ENCODE results near the gene CRYBB2. TPM values are rescaled to one million over a fixed set of nuclear protein-coding genes. Genes with fewer than 3 reads are reported as not detected.
"Not testable (repeated sequence)": the region's sequence is repeated elsewhere in the genome, so short reads cannot be mapped to it uniquely, and the experiment has no call there.

Gene CRYBB2
- total RNA-seq, 1 donor from 2014 or later: not detected

DNA sequence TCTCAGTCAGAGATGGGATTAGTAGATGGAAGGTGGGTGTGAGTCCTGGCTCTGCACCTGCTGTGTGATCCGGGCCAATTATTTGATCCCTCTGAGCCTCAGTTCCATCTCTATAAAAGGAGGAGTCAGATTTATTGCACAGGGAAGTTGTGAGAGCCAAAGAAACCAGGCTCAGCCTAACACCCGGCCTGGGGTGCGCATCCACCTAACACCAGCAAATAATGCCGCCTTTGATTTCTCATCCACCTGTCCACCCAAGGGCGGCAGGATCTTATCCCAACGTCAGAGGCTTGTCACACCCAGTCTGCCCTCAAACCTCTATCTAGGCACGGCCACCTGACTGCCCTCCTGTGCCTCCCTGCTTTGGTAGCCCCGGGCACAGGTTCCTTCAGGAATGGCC is 2.4 kb downstream of the CRYBB2 start:
- Histone ChIP-seq H3K4me1 (no peaks in the 10 kb centered on the region), H3K27me3 (no peaks in the 10 kb centered on the region), H3K4me3 (no peak overlapping the region), H3K36me3 (no peaks in the 10 kb centered on the region), H3K27ac (no peak overlapping the region), H3K9me3 (no peaks in the 10 kb centered on the region)
- no peak for TF ChIP-seq POLR2A (IDR thresholded peaks at IDR 0.05)
- DNase-seq (ENCODE audit: extremely low spot score in 2 of 2): no peak
- intact Hi-C loops (cut with DNase I): no loop called here

- DNase-seq (ENCODE audit: extremely low spot score in 2 of 2): no peak
- H3K27ac ChIP-seq: no peak overlapping the region
- no peaks in the 10 kb centered on the region for H3K4me1 ChIP-seq
- intact Hi-C loops (cut with DNase I): no loop called here
- no peaks in the 10 kb centered on the region for H3K27me3 ChIP-seq
- no peaks in the 10 kb centered on the region for H3K36me3 ChIP-seq
- no peak overlapping the region for H3K4me3 ChIP-seq
- H3K9me3 ChIP-seq: no peaks in the 10 kb centered on the region
- TF ChIP-seq, protein P1, sequence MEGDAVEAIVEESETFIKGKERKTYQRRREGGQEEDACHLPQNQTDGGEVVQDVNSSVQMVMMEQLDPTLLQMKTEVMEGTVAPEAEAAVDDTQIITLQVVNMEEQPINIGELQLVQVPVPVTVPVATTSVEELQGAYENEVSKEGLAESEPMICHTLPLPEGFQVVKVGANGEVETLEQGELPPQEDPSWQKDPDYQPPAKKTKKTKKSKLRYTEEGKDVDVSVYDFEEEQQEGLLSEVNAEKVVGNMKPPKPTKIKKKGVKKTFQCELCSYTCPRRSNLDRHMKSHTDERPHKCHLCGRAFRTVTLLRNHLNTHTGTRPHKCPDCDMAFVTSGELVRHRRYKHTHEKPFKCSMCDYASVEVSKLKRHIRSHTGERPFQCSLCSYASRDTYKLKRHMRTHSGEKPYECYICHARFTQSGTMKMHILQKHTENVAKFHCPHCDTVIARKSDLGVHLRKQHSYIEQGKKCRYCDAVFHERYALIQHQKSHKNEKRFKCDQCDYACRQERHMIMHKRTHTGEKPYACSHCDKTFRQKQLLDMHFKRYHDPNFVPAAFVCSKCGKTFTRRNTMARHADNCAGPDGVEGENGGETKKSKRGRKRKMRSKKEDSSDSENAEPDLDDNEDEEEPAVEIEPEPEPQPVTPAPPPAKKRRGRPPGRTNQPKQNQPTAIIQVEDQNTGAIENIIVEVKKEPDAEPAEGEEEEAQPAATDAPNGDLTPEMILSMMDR (IDR thresholded peaks at IDR 0.05): no peak
- TF ChIP-seq POLR2A (IDR thresholded peaks at IDR 0.05) (no peak), POLR2AphosphoS5 (IDR thresholded peaks at IDR 0.05; ENCODE audit: insufficient read depth in 1 of 2, low read depth in 1 of 2) (no peak)
Measured at GRCh38 chr22:25223269-25223850, 3.9 kb downstream of the CRYBB2 start.

DNA sequence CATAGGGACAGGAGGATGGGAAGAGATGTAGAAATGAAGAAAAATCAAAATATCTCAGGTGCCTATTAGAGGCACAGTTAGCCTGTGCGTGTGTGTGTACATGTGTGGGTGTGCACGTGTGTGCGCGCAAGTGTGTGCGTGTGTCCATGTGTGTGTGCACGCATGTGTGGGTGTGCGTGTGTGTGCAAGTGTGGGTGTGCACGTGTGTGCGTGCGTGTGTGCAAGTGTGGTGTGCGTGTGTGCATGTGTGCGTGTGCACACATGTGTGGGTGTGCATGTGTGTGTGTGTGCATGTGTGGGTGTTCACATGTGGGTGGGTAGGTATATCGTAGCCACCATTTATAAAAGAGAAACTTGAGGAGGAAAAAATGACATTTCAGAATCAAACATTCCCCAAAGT is 9.4 kb downstream of the CRYBB2 start:
- H3K9me3 ChIP-seq: no peaks in the 10 kb centered on the region
- no peak overlapping the region for H3K27ac ChIP-seq
- no peaks in the 10 kb centered on the region for H3K36me3 ChIP-seq
- H3K27me3 ChIP-seq: no peaks in the 10 kb centered on the region
- TF ChIP-seq POLR2A (IDR thresholded peaks at IDR 0.05): no peak
- no peak for TF ChIP-seq POLR2AphosphoS5 (IDR thresholded peaks at IDR 0.05; ENCODE audit: insufficient read depth in 1 of 2, low read depth in 1 of 2)
- TF ChIP-seq, protein P1 (IDR thresholded peaks at IDR 0.05): no peak
- no peak overlapping the region for H3K4me3 ChIP-seq
- intact Hi-C loops (cut with DNase I): no loop called here
- no peak for DNase-seq (ENCODE audit: extremely low spot score in 2 of 2)
- H3K4me1 ChIP-seq: no peaks in the 10 kb centered on the region

- H3K36me3 ChIP-seq; H3K4me3 ChIP-seq; intact Hi-C loops (cut with DNase I); H3K27ac ChIP-seq; H3K4me1 ChIP-seq; DNase-seq (ENCODE audit: extremely low spot score in 2 of 2); H3K9me3 ChIP-seq; H3K27me3 ChIP-seq: not testable (repeated sequence)
Measured at GRCh38 chr22:25230760-25231159, 11.3 kb downstream of the CRYBB2 start.

DNA sequence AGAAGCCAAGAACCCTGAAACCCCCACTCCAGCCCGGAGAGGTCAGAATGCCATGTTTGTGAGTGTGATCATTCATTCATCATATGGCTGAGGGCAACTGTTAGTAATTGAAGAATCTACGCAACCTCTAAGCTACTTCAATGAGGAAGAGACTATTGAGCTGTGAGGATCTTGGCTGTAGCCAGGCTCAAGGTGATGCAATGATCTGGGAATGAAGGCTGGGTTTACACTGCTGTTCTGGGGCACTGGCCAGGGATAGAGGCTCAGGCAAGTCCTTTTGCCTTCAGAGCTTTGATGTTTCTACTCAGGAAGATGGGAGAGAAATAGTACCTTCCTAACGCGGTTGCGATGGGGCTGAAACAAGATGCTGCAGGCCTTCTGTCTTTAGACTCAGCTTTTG is 12.9 kb downstream of the CRYBB2 start:
- TF ChIP-seq, protein P1 (IDR thresholded peaks at IDR 0.05): no peak
- no peak for TF ChIP-seq POLR2A (IDR thresholded peaks at IDR 0.05)
- Histone ChIP-seq H3K27me3 (no peaks in the 10 kb centered on the region), H3K27ac (no peak overlapping the region), H3K4me3 (no peak overlapping the region), H3K9me3 (no peaks in the 10 kb centered on the region), H3K36me3 (no peaks in the 10 kb centered on the region), H3K4me1 (no peaks in the 10 kb centered on the region)
- DNase-seq (ENCODE audit: extremely low spot score in 2 of 2): no peak
- intact Hi-C loops (cut with DNase I): no loop called here

DNA sequence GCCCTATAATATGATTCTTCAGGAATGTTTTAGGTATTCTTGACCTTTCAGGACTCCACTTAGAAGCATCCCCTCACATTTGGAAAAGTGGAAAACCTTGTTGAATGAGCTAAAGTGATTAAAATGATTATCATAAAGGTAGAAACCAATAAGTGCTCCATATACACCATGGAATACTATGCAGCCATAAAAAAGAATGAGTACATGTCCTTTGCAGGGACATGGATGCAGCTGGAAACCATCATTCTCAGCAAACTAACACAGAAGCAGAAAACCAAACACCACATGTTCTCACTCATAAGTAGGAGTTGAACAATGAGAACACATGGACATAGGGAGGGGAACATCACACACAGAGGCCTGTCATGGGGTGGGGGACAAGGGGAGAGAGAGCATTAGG is 14.3 kb downstream of the CRYBB2 start:
- H3K36me3 ChIP-seq; H3K9me3 ChIP-seq; DNase-seq (ENCODE audit: extremely low spot score in 2 of 2); H3K27me3 ChIP-seq; H3K27ac ChIP-seq; H3K4me1 ChIP-seq; H3K4me3 ChIP-seq; intact Hi-C loops (cut with DNase I): not testable (repeated sequence)
